Measurements from ENCODE around the gene COL7A1. TPM values are rescaled to one million over a fixed set of nuclear protein-coding genes. Genes with fewer than 3 reads are reported as not detected.

COL7A1 gene
- total and polyA plus RNA-seq, 2 experiments from 2014 or later: 4.0 to 7.9 TPM

DNA sequence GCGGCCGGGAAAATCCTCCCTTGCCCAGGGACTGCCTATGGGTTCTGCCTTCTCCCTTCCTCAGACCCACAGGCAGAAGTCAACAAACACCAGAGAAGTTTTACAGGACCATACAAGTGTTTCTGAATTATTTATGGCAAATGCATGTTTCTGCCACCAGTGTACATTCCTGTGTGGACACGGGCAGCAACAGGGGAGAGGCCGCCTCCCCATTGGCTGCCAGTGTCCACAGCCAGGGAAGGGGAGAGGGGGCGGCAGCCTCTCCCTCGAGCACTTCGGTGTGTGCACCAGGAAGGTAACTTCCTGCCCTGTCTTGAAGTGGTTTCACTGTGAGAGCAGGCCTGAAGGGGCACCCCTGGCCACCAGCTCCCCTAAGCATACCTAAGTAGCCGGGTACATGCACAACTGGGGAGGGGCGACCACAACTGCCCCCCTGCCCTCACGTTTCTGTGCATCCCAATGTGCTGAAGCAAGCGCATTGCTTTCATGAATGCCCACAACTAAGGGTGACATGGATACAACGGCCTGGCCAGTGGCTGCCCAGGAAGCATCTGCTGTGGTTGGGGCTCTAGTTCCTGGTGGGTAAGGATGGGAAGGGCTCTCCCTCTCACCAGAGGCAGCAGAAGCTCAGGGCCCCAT lies 76.4 kb downstream of the COL7A1 start:
- Histone ChIP-seq H3K4me2 (no peak overlapping the region), H4K20me1 (replicated peaks; ENCODE audit: insufficient read depth) (no peaks in the 10 kb centered on the region), H3K36me3 (ENCODE audit: insufficient read depth) (no peaks in the 10 kb centered on the region), H2AFZ (no peak overlapping the region), H3K4me3 (no peak overlapping the region), H3F3A (replicated peaks; ENCODE audit: low read depth) (no peaks in the 10 kb centered on the region), H3K27ac (ENCODE audit: low read depth) (no peak overlapping the region), H3K27me3 (ENCODE audit: insufficient read depth) (no peaks in the 10 kb centered on the region), H3K4me1 (ENCODE audit: insufficient read depth) (no peaks in the 10 kb centered on the region), H3K9me2 (ENCODE audit: insufficient read depth) (no peaks in the 10 kb centered on the region), H3K79me2 (replicated peaks; ENCODE audit: insufficient read depth) (no peaks in the 10 kb centered on the region)
- TF ChIP-seq CREB1 (CRISPR knock-in tag; IDR thresholded peaks at IDR 0.05; ENCODE audit: low read depth) (no peak), ZNF331 (CRISPR knock-in tag; IDR thresholded peaks at IDR 0.05; ENCODE audit: low read depth) (no peak), EZH2phosphoT487 (IDR thresholded peaks at IDR 0.05; ENCODE audit: unreplicated experiment) (no peak), STAT1 (IDR thresholded peaks at IDR 0.05; ENCODE audit: unreplicated experiment) (no peak), JUNB (IDR thresholded peaks at IDR 0.05; ENCODE audit: unreplicated experiment) (no peak), ZNF114 (CRISPR knock-in tag; IDR thresholded peaks at IDR 0.05) (no peak), NANOG (IDR thresholded peaks at IDR 0.05; ENCODE audit: borderline replicate concordance) (no peak), EZH2 (IDR thresholded peaks at IDR 0.05; ENCODE audit: low read depth, unreplicated experiment) (no peak), POLR2AphosphoS5 (IDR thresholded peaks at IDR 0.05; ENCODE audit: low read depth) (no peak)
- TF ChIP-seq, protein P1, sequence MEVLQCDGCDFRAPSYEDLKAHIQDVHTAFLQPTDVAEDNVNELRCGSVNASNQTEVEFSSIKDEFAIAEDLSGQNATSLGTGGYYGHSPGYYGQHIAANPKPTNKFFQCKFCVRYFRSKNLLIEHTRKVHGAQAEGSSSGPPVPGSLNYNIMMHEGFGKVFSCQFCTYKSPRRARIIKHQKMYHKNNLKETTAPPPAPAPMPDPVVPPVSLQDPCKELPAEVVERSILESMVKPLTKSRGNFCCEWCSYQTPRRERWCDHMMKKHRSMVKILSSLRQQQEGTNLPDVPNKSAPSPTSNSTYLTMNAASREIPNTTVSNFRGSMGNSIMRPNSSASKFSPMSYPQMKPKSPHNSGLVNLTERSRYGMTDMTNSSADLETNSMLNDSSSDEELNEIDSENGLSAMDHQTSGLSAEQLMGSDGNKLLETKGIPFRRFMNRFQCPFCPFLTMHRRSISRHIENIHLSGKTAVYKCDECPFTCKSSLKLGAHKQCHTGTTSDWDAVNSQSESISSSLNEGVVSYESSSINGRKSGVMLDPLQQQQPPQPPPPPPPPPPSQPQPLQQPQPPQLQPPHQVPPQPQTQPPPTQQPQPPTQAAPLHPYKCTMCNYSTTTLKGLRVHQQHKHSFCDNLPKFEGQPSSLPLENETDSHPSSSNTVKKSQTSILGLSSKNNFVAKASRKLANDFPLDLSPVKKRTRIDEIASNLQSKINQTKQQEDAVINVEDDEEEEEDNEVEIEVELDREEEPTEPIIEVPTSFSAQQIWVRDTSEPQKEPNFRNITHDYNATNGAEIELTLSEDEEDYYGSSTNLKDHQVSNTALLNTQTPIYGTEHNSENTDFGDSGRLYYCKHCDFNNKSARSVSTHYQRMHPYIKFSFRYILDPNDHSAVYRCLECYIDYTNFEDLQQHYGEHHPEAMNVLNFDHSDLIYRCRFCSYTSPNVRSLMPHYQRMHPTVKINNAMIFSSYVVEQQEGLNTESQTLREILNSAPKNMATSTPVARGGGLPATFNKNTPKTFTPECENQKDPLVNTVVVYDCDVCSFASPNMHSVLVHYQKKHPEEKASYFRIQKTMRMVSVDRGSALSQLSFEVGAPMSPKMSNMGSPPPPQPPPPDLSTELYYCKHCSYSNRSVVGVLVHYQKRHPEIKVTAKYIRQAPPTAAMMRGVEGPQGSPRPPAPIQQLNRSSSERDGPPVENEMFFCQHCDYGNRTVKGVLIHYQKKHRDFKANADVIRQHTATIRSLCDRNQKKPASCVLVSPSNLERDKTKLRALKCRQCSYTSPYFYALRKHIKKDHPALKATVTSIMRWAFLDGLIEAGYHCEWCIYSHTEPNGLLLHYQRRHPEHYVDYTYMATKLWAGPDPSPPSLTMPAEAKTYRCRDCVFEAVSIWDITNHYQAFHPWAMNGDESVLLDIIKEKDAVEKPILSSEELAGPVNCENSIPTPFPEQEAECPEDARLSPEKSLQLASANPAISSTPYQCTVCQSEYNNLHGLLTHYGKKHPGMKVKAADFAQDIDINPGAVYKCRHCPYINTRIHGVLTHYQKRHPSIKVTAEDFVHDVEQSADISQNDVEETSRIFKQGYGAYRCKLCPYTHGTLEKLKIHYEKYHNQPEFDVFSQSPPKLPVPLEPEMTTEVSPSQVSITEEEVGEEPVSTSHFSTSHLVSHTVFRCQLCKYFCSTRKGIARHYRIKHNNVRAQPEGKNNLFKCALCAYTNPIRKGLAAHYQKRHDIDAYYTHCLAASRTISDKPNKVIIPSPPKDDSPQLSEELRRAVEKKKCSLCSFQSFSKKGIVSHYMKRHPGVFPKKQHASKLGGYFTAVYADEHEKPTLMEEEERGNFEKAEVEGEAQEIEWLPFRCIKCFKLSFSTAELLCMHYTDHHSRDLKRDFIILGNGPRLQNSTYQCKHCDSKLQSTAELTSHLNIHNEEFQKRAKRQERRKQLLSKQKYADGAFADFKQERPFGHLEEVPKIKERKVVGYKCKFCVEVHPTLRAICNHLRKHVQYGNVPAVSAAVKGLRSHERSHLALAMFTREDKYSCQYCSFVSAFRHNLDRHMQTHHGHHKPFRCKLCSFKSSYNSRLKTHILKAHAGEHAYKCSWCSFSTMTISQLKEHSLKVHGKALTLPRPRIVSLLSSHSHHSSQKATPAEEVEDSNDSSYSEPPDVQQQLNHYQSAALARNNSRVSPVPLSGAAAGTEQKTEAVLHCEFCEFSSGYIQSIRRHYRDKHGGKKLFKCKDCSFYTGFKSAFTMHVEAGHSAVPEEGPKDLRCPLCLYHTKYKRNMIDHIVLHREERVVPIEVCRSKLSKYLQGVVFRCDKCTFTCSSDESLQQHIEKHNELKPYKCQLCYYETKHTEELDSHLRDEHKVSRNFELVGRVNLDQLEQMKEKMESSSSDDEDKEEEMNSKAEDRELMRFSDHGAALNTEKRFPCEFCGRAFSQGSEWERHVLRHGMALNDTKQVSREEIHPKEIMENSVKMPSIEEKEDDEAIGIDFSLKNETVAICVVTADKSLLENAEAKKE (CRISPR knock-in tag; IDR thresholded peaks at IDR 0.05): no peak
- TF ChIP-seq, protein P2, sequence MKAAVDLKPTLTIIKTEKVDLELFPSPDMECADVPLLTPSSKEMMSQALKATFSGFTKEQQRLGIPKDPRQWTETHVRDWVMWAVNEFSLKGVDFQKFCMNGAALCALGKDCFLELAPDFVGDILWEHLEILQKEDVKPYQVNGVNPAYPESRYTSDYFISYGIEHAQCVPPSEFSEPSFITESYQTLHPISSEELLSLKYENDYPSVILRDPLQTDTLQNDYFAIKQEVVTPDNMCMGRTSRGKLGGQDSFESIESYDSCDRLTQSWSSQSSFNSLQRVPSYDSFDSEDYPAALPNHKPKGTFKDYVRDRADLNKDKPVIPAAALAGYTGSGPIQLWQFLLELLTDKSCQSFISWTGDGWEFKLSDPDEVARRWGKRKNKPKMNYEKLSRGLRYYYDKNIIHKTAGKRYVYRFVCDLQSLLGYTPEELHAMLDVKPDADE (IDR thresholded peaks at IDR 0.05): no peak
- TF ChIP-seq, protein P3, sequence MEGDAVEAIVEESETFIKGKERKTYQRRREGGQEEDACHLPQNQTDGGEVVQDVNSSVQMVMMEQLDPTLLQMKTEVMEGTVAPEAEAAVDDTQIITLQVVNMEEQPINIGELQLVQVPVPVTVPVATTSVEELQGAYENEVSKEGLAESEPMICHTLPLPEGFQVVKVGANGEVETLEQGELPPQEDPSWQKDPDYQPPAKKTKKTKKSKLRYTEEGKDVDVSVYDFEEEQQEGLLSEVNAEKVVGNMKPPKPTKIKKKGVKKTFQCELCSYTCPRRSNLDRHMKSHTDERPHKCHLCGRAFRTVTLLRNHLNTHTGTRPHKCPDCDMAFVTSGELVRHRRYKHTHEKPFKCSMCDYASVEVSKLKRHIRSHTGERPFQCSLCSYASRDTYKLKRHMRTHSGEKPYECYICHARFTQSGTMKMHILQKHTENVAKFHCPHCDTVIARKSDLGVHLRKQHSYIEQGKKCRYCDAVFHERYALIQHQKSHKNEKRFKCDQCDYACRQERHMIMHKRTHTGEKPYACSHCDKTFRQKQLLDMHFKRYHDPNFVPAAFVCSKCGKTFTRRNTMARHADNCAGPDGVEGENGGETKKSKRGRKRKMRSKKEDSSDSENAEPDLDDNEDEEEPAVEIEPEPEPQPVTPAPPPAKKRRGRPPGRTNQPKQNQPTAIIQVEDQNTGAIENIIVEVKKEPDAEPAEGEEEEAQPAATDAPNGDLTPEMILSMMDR (conservative IDR thresholded peaks at IDR 0.05; ENCODE audit: low read depth in 2 of 2): no peak
- TF ChIP-seq, protein P4, sequence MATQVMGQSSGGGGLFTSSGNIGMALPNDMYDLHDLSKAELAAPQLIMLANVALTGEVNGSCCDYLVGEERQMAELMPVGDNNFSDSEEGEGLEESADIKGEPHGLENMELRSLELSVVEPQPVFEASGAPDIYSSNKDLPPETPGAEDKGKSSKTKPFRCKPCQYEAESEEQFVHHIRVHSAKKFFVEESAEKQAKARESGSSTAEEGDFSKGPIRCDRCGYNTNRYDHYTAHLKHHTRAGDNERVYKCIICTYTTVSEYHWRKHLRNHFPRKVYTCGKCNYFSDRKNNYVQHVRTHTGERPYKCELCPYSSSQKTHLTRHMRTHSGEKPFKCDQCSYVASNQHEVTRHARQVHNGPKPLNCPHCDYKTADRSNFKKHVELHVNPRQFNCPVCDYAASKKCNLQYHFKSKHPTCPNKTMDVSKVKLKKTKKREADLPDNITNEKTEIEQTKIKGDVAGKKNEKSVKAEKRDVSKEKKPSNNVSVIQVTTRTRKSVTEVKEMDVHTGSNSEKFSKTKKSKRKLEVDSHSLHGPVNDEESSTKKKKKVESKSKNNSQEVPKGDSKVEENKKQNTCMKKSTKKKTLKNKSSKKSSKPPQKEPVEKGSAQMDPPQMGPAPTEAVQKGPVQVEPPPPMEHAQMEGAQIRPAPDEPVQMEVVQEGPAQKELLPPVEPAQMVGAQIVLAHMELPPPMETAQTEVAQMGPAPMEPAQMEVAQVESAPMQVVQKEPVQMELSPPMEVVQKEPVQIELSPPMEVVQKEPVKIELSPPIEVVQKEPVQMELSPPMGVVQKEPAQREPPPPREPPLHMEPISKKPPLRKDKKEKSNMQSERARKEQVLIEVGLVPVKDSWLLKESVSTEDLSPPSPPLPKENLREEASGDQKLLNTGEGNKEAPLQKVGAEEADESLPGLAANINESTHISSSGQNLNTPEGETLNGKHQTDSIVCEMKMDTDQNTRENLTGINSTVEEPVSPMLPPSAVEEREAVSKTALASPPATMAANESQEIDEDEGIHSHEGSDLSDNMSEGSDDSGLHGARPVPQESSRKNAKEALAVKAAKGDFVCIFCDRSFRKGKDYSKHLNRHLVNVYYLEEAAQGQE (IDR thresholded peaks at IDR 0.05; ENCODE audit: unreplicated experiment): no peak
- peaks cover 2% of the 10 kb centered on the region for H3K27me3 Mint-ChIP-seq (ENCODE audit: insufficient read depth, low read depth, poor library complexity)
- H3K36me3 Mint-ChIP-seq (ENCODE audit: low read depth): peaks cover 2% of the 10 kb centered on the region; the same call in 2 of the 3 replicates
- no peaks in the 10 kb centered on the region for H3K4me1 Mint-ChIP-seq
- ATAC-seq: no peak
- no peak overlapping the region for H3K4me3 Mint-ChIP-seq
- H3K9me3 Mint-ChIP-seq: no peaks in the 10 kb centered on the region
- no peak overlapping the region for H3K27ac Mint-ChIP-seq
- no peak for DNase-seq (ENCODE audit: low spot score)
